Measurements from ENCODE around the gene XXYLT1.

DNA sequence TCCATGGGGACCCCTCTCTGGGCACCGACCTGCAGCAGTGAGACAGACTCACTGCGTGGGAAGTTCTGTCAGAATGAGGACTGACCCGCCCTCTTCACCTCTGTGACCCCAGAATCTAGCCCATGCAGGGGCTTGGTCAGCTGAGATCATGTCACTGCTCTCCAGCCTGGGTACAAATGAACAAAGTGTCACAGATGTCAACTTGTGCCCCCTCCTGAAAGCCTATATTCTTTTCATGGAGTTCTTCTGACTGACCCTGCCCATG, 210.8 kb downstream of the XXYLT1 start:
- TF ChIP-seq, protein P1, sequence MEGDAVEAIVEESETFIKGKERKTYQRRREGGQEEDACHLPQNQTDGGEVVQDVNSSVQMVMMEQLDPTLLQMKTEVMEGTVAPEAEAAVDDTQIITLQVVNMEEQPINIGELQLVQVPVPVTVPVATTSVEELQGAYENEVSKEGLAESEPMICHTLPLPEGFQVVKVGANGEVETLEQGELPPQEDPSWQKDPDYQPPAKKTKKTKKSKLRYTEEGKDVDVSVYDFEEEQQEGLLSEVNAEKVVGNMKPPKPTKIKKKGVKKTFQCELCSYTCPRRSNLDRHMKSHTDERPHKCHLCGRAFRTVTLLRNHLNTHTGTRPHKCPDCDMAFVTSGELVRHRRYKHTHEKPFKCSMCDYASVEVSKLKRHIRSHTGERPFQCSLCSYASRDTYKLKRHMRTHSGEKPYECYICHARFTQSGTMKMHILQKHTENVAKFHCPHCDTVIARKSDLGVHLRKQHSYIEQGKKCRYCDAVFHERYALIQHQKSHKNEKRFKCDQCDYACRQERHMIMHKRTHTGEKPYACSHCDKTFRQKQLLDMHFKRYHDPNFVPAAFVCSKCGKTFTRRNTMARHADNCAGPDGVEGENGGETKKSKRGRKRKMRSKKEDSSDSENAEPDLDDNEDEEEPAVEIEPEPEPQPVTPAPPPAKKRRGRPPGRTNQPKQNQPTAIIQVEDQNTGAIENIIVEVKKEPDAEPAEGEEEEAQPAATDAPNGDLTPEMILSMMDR (IDR thresholded peaks at IDR 0.05): no peak
- no peak for TF ChIP-seq POLR2A (IDR thresholded peaks at IDR 0.05)

Data from adrenal gland (tissue), 5 donors.